OCI-LY7 (cell line): ENCODE data around the gene THSD7A.

ENCODE experiments used
- EZH2phosphoT487 ChIP-seq: fragments of 200-600 bp; sonication (generic); IDR thresholded peaks from 2 replicates; pipeline ENCODE4 v1.6.1; 2018; ENCODE audit warnings: low read depth, borderline replicate concordance, mild to moderate bottlenecking, mixed run types, antibody characterized with exemption, low read length, moderate library complexity, mixed read lengths
- TF ChIP-seq, protein P1 (sequence below): fragments of 200-600 bp; sonication (generic); conservative IDR thresholded peaks from 2 replicates; pipeline ENCODE4 v1.5.1; 2014; ENCODE audit warnings: mild to moderate bottlenecking, antibody characterized with exemption, low read length, moderate library complexity, mixed read lengths

DNA sequence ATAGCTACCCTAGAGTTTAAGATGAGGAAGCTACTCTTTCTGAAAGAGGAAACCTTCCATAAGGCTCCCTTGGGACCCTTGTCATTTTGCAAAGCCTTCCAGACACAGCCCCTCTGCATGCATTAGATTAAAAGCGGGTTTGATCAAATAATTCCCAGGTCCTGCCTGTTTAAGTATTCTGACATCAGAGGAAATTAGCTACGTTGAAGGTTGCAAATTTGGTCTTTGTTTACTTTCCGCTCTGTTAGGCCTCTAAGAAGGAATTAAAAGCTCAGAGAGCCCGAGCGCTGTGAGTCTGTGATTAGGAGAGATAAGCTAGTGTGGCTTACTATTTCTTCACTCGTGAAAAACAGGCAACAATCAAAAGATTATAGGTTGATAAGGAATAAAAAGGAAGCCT lies 1.4 kb upstream of the THSD7A start:
- TF ChIP-seq, protein P1, sequence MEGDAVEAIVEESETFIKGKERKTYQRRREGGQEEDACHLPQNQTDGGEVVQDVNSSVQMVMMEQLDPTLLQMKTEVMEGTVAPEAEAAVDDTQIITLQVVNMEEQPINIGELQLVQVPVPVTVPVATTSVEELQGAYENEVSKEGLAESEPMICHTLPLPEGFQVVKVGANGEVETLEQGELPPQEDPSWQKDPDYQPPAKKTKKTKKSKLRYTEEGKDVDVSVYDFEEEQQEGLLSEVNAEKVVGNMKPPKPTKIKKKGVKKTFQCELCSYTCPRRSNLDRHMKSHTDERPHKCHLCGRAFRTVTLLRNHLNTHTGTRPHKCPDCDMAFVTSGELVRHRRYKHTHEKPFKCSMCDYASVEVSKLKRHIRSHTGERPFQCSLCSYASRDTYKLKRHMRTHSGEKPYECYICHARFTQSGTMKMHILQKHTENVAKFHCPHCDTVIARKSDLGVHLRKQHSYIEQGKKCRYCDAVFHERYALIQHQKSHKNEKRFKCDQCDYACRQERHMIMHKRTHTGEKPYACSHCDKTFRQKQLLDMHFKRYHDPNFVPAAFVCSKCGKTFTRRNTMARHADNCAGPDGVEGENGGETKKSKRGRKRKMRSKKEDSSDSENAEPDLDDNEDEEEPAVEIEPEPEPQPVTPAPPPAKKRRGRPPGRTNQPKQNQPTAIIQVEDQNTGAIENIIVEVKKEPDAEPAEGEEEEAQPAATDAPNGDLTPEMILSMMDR, result no peak
- no peak for TF ChIP-seq EZH2phosphoT487
